CD14-positive monocyte (primary cell): ENCODE results near the gene ITGA3. TPM values are rescaled to one million over a fixed set of nuclear protein-coding genes. Genes with fewer than 3 reads are reported as not detected.

Experiments
- DNase-seq, 3 donors: peaks; one replicate each; pipeline ENCODE4 v3.0.0-alpha.2; 2011 to 2022
- H2AFZ ChIP-seq: 2 replicates; pipeline ENCODE4 v1.6.0; 2012; ENCODE audit warnings: mild to moderate bottlenecking, low read depth, low read length, inconsistent platforms; ENCODE audit not compliant: insufficient read depth, poor library complexity, severe bottlenecking
- H3K27ac ChIP-seq, 2 donors: 1 replicate in 1 of 2; 2 replicates in 1 of 2; pipeline ENCODE4 v1.5.1; 2012 to 2013; ENCODE audit warnings: low read length in 2 of 2, control low read depth in 1 of 2, inconsistent platforms in 1 of 2, low read depth in 1 of 2, mild to moderate bottlenecking in 1 of 2
- H3K27me3 ChIP-seq, 2 donors: one replicate each; pipeline versions ENCODE4 v1.6.0 to v1.6.1; 2011 to 2013; ENCODE audit warnings: low read length in 2 of 2; ENCODE audit not compliant: control insufficient read depth in 2 of 2, insufficient read depth in 2 of 2
- H3K36me3 ChIP-seq, 2 donors: replicated peaks in 1 of 2; 1 replicate in 1 of 2; 2 replicates in 1 of 2; pipeline versions ENCODE4 v1.5.1 to v1.6.1; 2012 to 2013; ENCODE audit warnings: low read length in 2 of 2, control low read depth in 1 of 2, inconsistent platforms in 1 of 2, mild to moderate bottlenecking in 1 of 2; ENCODE audit not compliant: insufficient read depth in 2 of 2, control insufficient read depth in 1 of 2
- H3K4me1 ChIP-seq, 2 donors: 1 replicate in 1 of 2; 2 replicates in 1 of 2; pipeline versions ENCODE4 v1.5.1 to v1.6.1; 2012 to 2013; ENCODE audit warnings: low read length in 2 of 2, control low read depth in 1 of 2, inconsistent platforms in 1 of 2, mild to moderate bottlenecking in 1 of 2, moderate library complexity in 1 of 2; ENCODE audit not compliant: insufficient read depth in 2 of 2, control insufficient read depth in 1 of 2
- H3K4me2 ChIP-seq: replicated peaks from 2 replicates; pipeline ENCODE3; 2012; ENCODE audit warnings: low read length, moderate library complexity, mild to moderate bottlenecking; ENCODE audit not compliant: poor library complexity, severe bottlenecking; ENCODE audit errors: extremely low read depth
- H3K4me3 ChIP-seq, 3 experiments: fragments of 200-600 bp in 1 of 3; sonication (generic) in 1 of 3; replicated peaks in 1 of 3; 1 replicate in 2 of 3; 2 replicates in 1 of 3; pipeline ENCODE4 v1.5.1; 2011 to 2013; ENCODE audit warnings: low read length in 3 of 3, mild to moderate bottlenecking in 3 of 3, control low read depth in 2 of 3, low read depth in 2 of 3, inconsistent platforms in 1 of 3, moderate library complexity in 1 of 3
- H3K79me2 ChIP-seq: 2 replicates; pipeline ENCODE4 v1.6.0; 2012; ENCODE audit warnings: mild to moderate bottlenecking, control low read depth, inconsistent platforms, low read length, moderate library complexity; ENCODE audit not compliant: insufficient read depth
- H3K9ac ChIP-seq: 2 replicates; pipeline ENCODE4 v1.6.0; 2017; ENCODE audit warnings: low read length, mild to moderate bottlenecking; ENCODE audit not compliant: insufficient read depth, poor library complexity, severe bottlenecking
- H3K9me3 ChIP-seq, 2 donors: replicated peaks in 1 of 2; 1 replicate in 1 of 2; 2 replicates in 1 of 2; pipeline versions ENCODE4 v1.5.1 to v1.6.1; 2012 to 2013; ENCODE audit warnings: low read length in 2 of 2, control low read depth in 1 of 2; ENCODE audit not compliant: control insufficient read depth in 1 of 2, insufficient read depth in 1 of 2
- H4K20me1 ChIP-seq: 2 replicates; pipeline ENCODE4 v1.6.0; 2012; ENCODE audit warnings: mild to moderate bottlenecking, low read length, control low read depth, moderate library complexity; ENCODE audit not compliant: insufficient read depth
- H3K27ac Mint-ChIP-seq, 7 donors: one replicate each; pipeline ENCODE4 v1.8.0; 2020; ENCODE audit warnings: mild to moderate bottlenecking in 7 of 7, mixed read lengths in 7 of 7, moderate library complexity in 6 of 7, inconsistent platforms in 2 of 7
- H3K27me3 Mint-ChIP-seq, 3 donors: one replicate each; pipeline ENCODE4 v1.8.0; 2021 to 2022; ENCODE audit warnings: low read depth in 3 of 3, mild to moderate bottlenecking in 3 of 3, mixed read lengths in 3 of 3, moderate library complexity in 3 of 3, inconsistent platforms in 1 of 3
- H3K36me3 Mint-ChIP-seq, 2 donors: one replicate each; pipeline ENCODE4 v1.8.0; 2020; ENCODE audit warnings: mixed read lengths in 2 of 2, inconsistent platforms in 1 of 2, mild to moderate bottlenecking in 1 of 2
- H3K4me1 Mint-ChIP-seq: one replicate; pipeline ENCODE4 v1.8.0; 2020; ENCODE audit warnings: mild to moderate bottlenecking, mixed read lengths
- H3K4me3 Mint-ChIP-seq, 2 donors: one replicate each; pipeline ENCODE4 v1.8.0; 2020; ENCODE audit warnings: mild to moderate bottlenecking in 2 of 2, mixed read lengths in 2 of 2, moderate library complexity in 1 of 2
- H3K9me3 Mint-ChIP-seq, 7 donors: one replicate each; pipeline ENCODE4 v1.8.0; 2020 to 2022; ENCODE audit warnings: mixed read lengths in 7 of 7, mild to moderate bottlenecking in 6 of 7, moderate library complexity in 6 of 7, inconsistent platforms in 2 of 7
- CTCF ChIP-seq: fragments of 200-600 bp; IDR thresholded peaks from one replicate; pipeline ENCODE4 v1.8.0; 2022; ENCODE audit warnings: antibody characterized with exemption, mild to moderate bottlenecking
- WGBS: methylation state at CpG from one replicate; pipeline ENCODE4 v1.1.5; 2013; ENCODE audit warnings: missing lambda C conversion rate; ENCODE audit not compliant: insufficient coverage; 5-methylcytosine and 5-hydroxymethylcytosine counted together
- intact Hi-C, 2 donors: fragments of 100-400 bp; cut with micrococcal nuclease; formaldehyde crosslinking; loops; one replicate each; pipeline versions ENCODE4 v1.15.0 to v1.15.1; 2023
- polyA plus RNA-seq, 3 donors: library from polyadenylated mRNA; depleted of rRNA in 1 of 3; unstranded in 2 of 3; stranded (reverse) in 1 of 3; fragments of 300-500 nt in 2 of 3; fragments of >200 nt in 1 of 3; fragmentation: Illumina TruSeq in 2 of 3; gene quantifications; 1 replicate in 2 of 3; 2 replicates in 1 of 3; pipeline ENCODE4 v1.2.3, GENCODE V29; 2012 to 2021

ITGA3 gene
- polyA plus RNA-seq, 3 donors: 0.31 to 0.36 TPM; not detected in 1

- WGBS: 97% methylated on average over 10 of the region's 16 CpGs
- H3K36me3 ChIP-seq: peaks cover 69 to 77% of the 10 kb centered on the region in 2 donors
These were observed 79.6 kb downstream of the ITGA3 start for GRCh38 chr17:50135316-50136095.

More at GRCh38 chr17:50135316-50136095, 79.6 kb downstream of the ITGA3 start:
- Mint-ChIP-seq H3K4me1 (peaks cover 23% of the 10 kb centered on the region), H3K4me3 (no peak overlapping the region), H3K9me3 (peaks cover 2 to 10% (median 3%) of the 10 kb centered on the region in 7 donors), H3K36me3 (peaks cover 71 to 80% of the 10 kb centered on the region in 2 donors), H3K27ac (no peak overlapping the region), H3K27me3 (peaks cover 17 to 22% (median 20%) of the 10 kb centered on the region in 3 donors)
- H3K27ac ChIP-seq: no peak overlapping the region
- peaks cover 99% of the 10 kb centered on the region for H4K20me1 ChIP-seq
- peaks cover 5 to 12% of the 10 kb centered on the region in 2 donors for H3K27me3 ChIP-seq
- no peak overlapping the region for H3K4me2 ChIP-seq
- H3K9me3 ChIP-seq: no peaks in the 10 kb centered on the region
- no peak for DNase-seq
- H3K9ac ChIP-seq: no peak overlapping the region
- TF ChIP-seq CTCF: no peak
- peaks cover 23% of the 10 kb centered on the region for H3K79me2 ChIP-seq
- H2AFZ ChIP-seq: no peak overlapping the region
- H3K4me1 ChIP-seq: peaks cover 6 to 14% of the 10 kb centered on the region in 2 donors
- intact Hi-C loops: no loop called here
- no peak overlapping the region for H3K4me3 ChIP-seq
